ENCODE results near the gene IZUMO4. TPM values are rescaled to one million over a fixed set of nuclear protein-coding genes. Genes with fewer than 3 reads are reported as not detected.

Gene IZUMO4
- total RNA-seq, 3 donors from 2014 or later, result 3.6 to 12.8 (median 3.7) TPM

GRCh38 chr19:2076526-2076944 lies 20.2 kb upstream of the IZUMO4 start:
- Histone ChIP-seq H3K9me3 (no peaks in the 10 kb centered on the region), H3K4me1 (no peaks in the 10 kb centered on the region), H3K27ac (no peak overlapping the region), H3K4me3 (no peak overlapping the region), H3K36me3 (peaks cover 12% of the 10 kb centered on the region), H3K27me3 (no peaks in the 10 kb centered on the region)
- intact Hi-C loops (cut with DNase I; ENCODE audit: low total_unique reads), result no loop called here
- DNase-seq (ENCODE audit: low spot score in 2 of 2), result no peak
- no peak for TF ChIP-seq POLR2A (IDR thresholded peaks at IDR 0.05)
- TF ChIP-seq POLR2AphosphoS5 (IDR thresholded peaks at IDR 0.05), result no peak
- no peak for TF ChIP-seq CTCF (IDR thresholded peaks at IDR 0.05)

- H3K9me3 ChIP-seq, result no peaks in the 10 kb centered on the region
- DNase-seq (ENCODE audit: low spot score in 2 of 2), result no peak
- TF ChIP-seq POLR2AphosphoS5 (IDR thresholded peaks at IDR 0.05), result no peak
- TF ChIP-seq CTCF (IDR thresholded peaks at IDR 0.05), result no peak
- no peak for TF ChIP-seq POLR2A (IDR thresholded peaks at IDR 0.05)
- no peak overlapping the region for H3K27ac ChIP-seq
- no peaks in the 10 kb centered on the region for H3K27me3 ChIP-seq
- no peaks in the 10 kb centered on the region for H3K4me1 ChIP-seq
- intact Hi-C loops (cut with DNase I; ENCODE audit: low total_unique reads), result no loop called here
- peaks cover 12% of the 10 kb centered on the region for H3K36me3 ChIP-seq
- H3K4me3 ChIP-seq, result no peak overlapping the region
These were observed 19.3 kb upstream of the IZUMO4 start for GRCh38 chr19:2077398-2077797.

GRCh38 chr19:2077833-2078619 lies 18.7 kb upstream of the IZUMO4 start:
- DNase-seq (ENCODE audit: low spot score in 2 of 2), result no peak
- Histone ChIP-seq H3K4me1 (no peaks in the 10 kb centered on the region), H3K9me3 (no peaks in the 10 kb centered on the region), H3K36me3 (peaks cover 12% of the 10 kb centered on the region), H3K4me3 (no peak overlapping the region), H3K27me3 (no peaks in the 10 kb centered on the region), H3K27ac (no peak overlapping the region)
- intact Hi-C loops (cut with DNase I; ENCODE audit: low total_unique reads), result no loop called here
- TF ChIP-seq CTCF (IDR thresholded peaks at IDR 0.05), result no peak
- TF ChIP-seq POLR2AphosphoS5 (IDR thresholded peaks at IDR 0.05), result no peak

GRCh38 chr19:2079076-2079864 lies 17.4 kb upstream of the IZUMO4 start:
- no peak overlapping the region for H3K27ac ChIP-seq
- H3K9me3 ChIP-seq, result no peaks in the 10 kb centered on the region
- intact Hi-C loops (cut with DNase I; ENCODE audit: low total_unique reads), result no loop called here
- H3K27me3 ChIP-seq, result no peaks in the 10 kb centered on the region
- no peak for DNase-seq (ENCODE audit: low spot score in 2 of 2)
- peaks cover 12% of the 10 kb centered on the region for H3K36me3 ChIP-seq
- no peak overlapping the region for H3K4me3 ChIP-seq
- TF ChIP-seq CTCF (IDR thresholded peaks at IDR 0.05), result no peak
- TF ChIP-seq POLR2A (IDR thresholded peaks at IDR 0.05), result no peak
- TF ChIP-seq POLR2AphosphoS5 (IDR thresholded peaks at IDR 0.05), result no peak
- no peaks in the 10 kb centered on the region for H3K4me1 ChIP-seq

- intact Hi-C loops (cut with DNase I; ENCODE audit: low total_unique reads), result no loop called here
- no peak for TF ChIP-seq POLR2AphosphoS5 (IDR thresholded peaks at IDR 0.05)
- no peak for TF ChIP-seq POLR2A (IDR thresholded peaks at IDR 0.05)
- no peak for TF ChIP-seq CTCF (IDR thresholded peaks at IDR 0.05)
- H3K27me3 ChIP-seq, result no peaks in the 10 kb centered on the region
- peaks cover 12% of the 10 kb centered on the region for H3K36me3 ChIP-seq
- H3K4me1 ChIP-seq, result no peaks in the 10 kb centered on the region
- no peaks in the 10 kb centered on the region for H3K9me3 ChIP-seq
- H3K27ac ChIP-seq, result no peak overlapping the region
- no peak for DNase-seq (ENCODE audit: low spot score in 2 of 2)
- H3K4me3 ChIP-seq, result no peak overlapping the region
These were observed 16.8 kb upstream of the IZUMO4 start for GRCh38 chr19:2079865-2080301.
